Mononuclear cell (primary cell): ENCODE results near the gene RGS12. TPM values are rescaled to one million over a fixed set of nuclear protein-coding genes. Genes with fewer than 3 reads are reported as not detected.

Experiments
- total RNA-seq: library from RNA; depleted of rRNA; stranded (reverse); fragments of >200 nt; gene quantifications from one replicate; pipeline ENCODE4 v1.2.3, GENCODE V29; 2012

The RGS12 gene
- total RNA-seq, 1 donor = 5.1 TPM

Other genes with a start within 250 kb of the RGS12 start
- not detected for gene HTT-AS, start 218.5 kb upstream of the RGS12 start, total RNA-seq
- gene HTT, start 218.3 kb upstream of the RGS12 start, total RNA-seq = 96.2 TPM
- 0.63 TPM for gene MSANTD1, start 43.9 kb upstream of the RGS12 start, total RNA-seq
- gene HGFAC, start 148.9 kb downstream of the RGS12 start, total RNA-seq = not detected
- gene DOK7, start 170.3 kb downstream of the RGS12 start, total RNA-seq = 0.63 TPM
- 82.9 TPM for gene LRPAP1, start 239.4 kb downstream of the RGS12 start, total RNA-seq